PC-9 (cell line): ENCODE measurements around the gene KRT79.

Experiments
- EZH2 ChIP-seq: fragments of 200-600 bp; sonication (generic); IDR thresholded peaks from 2 replicates; pipeline ENCODE4 v1.8.0; 2017; ENCODE audit warnings: antibody characterized with exemption, low read depth
- TF ChIP-seq, protein P1 (sequence below): fragments of 200-600 bp; sonication (generic); conservative IDR thresholded peaks from 2 replicates; pipeline ENCODE4 v1.6.1; 2017; ENCODE audit warnings: mixed run types, antibody characterized with exemption, mild to moderate bottlenecking, moderate library complexity

DNA sequence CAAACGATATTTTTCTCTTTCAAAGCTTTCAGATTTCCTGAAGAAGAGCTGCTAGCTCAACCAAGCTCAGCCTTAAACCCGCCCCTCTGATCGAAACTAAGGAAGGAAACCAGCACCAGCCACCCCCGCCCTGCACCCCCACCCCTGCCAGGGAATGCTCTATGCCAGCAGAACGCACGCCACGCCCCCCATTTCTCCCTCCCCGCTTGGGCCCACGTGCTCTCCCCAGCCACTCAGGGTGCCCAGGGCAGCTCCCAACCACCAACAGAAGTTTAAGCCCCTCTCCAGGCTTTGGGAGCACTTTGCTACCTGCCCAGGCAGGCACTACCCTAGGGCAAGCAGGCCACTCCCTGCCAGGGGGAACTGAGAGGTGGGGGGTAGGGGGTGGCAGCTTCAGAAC, 33.5 kb upstream of the KRT79 start:
- TF ChIP-seq, protein P1, sequence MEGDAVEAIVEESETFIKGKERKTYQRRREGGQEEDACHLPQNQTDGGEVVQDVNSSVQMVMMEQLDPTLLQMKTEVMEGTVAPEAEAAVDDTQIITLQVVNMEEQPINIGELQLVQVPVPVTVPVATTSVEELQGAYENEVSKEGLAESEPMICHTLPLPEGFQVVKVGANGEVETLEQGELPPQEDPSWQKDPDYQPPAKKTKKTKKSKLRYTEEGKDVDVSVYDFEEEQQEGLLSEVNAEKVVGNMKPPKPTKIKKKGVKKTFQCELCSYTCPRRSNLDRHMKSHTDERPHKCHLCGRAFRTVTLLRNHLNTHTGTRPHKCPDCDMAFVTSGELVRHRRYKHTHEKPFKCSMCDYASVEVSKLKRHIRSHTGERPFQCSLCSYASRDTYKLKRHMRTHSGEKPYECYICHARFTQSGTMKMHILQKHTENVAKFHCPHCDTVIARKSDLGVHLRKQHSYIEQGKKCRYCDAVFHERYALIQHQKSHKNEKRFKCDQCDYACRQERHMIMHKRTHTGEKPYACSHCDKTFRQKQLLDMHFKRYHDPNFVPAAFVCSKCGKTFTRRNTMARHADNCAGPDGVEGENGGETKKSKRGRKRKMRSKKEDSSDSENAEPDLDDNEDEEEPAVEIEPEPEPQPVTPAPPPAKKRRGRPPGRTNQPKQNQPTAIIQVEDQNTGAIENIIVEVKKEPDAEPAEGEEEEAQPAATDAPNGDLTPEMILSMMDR, result no peak
- no peak for TF ChIP-seq EZH2
